A673 (cell line): Measurements from ENCODE around the gene KLF17.

ENCODE experiments used
- EZH2 ChIP-seq: fragments of 200-600 bp; sonication (generic); IDR thresholded peaks from 2 replicates; pipeline ENCODE4 v1.6.1; 2017; ENCODE audit warnings: borderline replicate concordance, low read depth, mild to moderate bottlenecking, mixed read lengths, antibody characterized with exemption, low read length; ENCODE audit not compliant: poor library complexity, severe bottlenecking
- TF ChIP-seq, protein P1 (sequence below): fragments of 300-800, 200-600 bp; sonication (generic); conservative IDR thresholded peaks from 2 replicates; pipeline ENCODE4 v1.5.1; 2017; ENCODE audit warnings: low read depth, mild to moderate bottlenecking, antibody characterized with exemption, low read length, moderate library complexity, mixed read lengths

DNA sequence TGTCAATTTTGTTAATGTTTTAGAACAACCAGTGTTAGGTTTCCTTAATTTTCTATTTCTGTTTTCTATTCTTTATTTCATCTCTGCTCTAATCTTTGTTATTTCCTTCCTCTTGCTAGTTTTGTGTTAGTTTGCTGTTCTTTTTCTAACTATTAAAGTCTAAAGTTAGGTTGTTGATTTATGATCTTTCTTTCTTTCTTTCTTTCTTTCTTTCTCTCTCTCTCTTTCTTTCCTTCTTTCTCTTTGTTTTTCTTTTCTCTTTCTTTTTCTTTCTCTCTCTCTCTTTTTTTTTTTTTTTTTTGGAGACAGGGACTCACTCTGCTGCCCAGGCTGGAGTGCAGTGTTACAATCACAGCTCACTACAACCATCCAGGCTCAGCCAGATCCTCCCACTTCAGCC is 40.2 kb downstream of the KLF17 start:
- TF ChIP-seq, protein P1, sequence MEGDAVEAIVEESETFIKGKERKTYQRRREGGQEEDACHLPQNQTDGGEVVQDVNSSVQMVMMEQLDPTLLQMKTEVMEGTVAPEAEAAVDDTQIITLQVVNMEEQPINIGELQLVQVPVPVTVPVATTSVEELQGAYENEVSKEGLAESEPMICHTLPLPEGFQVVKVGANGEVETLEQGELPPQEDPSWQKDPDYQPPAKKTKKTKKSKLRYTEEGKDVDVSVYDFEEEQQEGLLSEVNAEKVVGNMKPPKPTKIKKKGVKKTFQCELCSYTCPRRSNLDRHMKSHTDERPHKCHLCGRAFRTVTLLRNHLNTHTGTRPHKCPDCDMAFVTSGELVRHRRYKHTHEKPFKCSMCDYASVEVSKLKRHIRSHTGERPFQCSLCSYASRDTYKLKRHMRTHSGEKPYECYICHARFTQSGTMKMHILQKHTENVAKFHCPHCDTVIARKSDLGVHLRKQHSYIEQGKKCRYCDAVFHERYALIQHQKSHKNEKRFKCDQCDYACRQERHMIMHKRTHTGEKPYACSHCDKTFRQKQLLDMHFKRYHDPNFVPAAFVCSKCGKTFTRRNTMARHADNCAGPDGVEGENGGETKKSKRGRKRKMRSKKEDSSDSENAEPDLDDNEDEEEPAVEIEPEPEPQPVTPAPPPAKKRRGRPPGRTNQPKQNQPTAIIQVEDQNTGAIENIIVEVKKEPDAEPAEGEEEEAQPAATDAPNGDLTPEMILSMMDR: no peak
- TF ChIP-seq EZH2: no peak
